Thoracic aorta endothelial cell (primary cell): Measurements from ENCODE around the gene BTBD6. TPM values are rescaled to one million over a fixed set of nuclear protein-coding genes. Genes with fewer than 3 reads are reported as not detected.

ENCODE experiments used
- total RNA-seq: library from RNA; depleted of rRNA; stranded (reverse); fragments of >200 nt; gene quantifications from 2 replicates; pipeline ENCODE4 v1.2.3, GENCODE V29; 2012

BTBD6 gene
- total RNA-seq, result 51.5 and 54.1 TPM in 2 replicates

GRCh38 chr14:105248368-105249181, at the start of gene BTBD6:
BTBD6 (plus strand) TSS chr14:105248533; CDS start chr14:105248712, 179 bp downstream.

Other genes starting within 250 kb of the BTBD6 start
- gene CDCA4, start 227.4 kb upstream of the BTBD6 start, total RNA-seq, result 42.3 and 52.2 TPM in 2 replicates
- gene GPR132, start 183.1 kb upstream of the BTBD6 start, total RNA-seq, result 0.22 TPM in 1 of 2 replicates, not detected in the other
- gene JAG2, start 79.8 kb upstream of the BTBD6 start, total RNA-seq, result 29.5 and 37.5 TPM in 2 replicates
- gene NUDT14, start 67.2 kb upstream of the BTBD6 start, total RNA-seq, result 17.0 and 26.7 TPM in 2 replicates
- 40.3 and 40.8 TPM in 2 replicates for gene BRF1, start 52.5 kb downstream of the BTBD6 start, total RNA-seq
- 52.8 and 54.9 TPM in 2 replicates for gene PACS2, start 66.2 kb downstream of the BTBD6 start, total RNA-seq
- gene TEX22, start 150.0 kb downstream of the BTBD6 start, total RNA-seq, result 0.14 and 0.27 TPM in 2 replicates
- gene MTA1, start 171.3 kb downstream of the BTBD6 start, total RNA-seq, result 84.2 and 84.6 TPM in 2 replicates
- 173 and 174 TPM in 2 replicates for gene CRIP2, start 226.3 kb downstream of the BTBD6 start, total RNA-seq
- 0.53 and 0.79 TPM in 2 replicates for gene CRIP1, start 238.4 kb downstream of the BTBD6 start, total RNA-seq
- gene TEDC1, start 242.7 kb downstream of the BTBD6 start, total RNA-seq, result 17.8 and 19.0 TPM in 2 replicates